ENCODE data around the gene PICK1. TPM values are rescaled to one million over a fixed set of nuclear protein-coding genes. Genes with fewer than 3 reads are reported as not detected.

PICK1 gene
- total and polyA plus RNA-seq, 2 of the 13 experiments (the other 11 are each of a cell fraction or from before 2014, with no cell fraction given), result 19.3 to 25.3 TPM

GRCh38 chr22:38107692-38108515 is 50.7 kb downstream of the PICK1 start (continued):
- TF ChIP-seq ZNF225 (CRISPR knock-in tag; IDR thresholded peaks at IDR 0.05) (no peak), ZNF432 (CRISPR knock-in tag; IDR thresholded peaks at IDR 0.05; ENCODE audit: borderline replicate concordance) (no peak), LBX2 (CRISPR knock-in tag; IDR thresholded peaks at IDR 0.05; ENCODE audit: borderline replicate concordance) (no peak), ARNTL (CRISPR knock-in tag; IDR thresholded peaks at IDR 0.05) (peak; percentile 51; the same call in 1 of the 2 replicates), MLLT10 (CRISPR knock-in tag; IDR thresholded peaks at IDR 0.05) (no peak), MYC (CRISPR knock-in tag; IDR thresholded peaks at IDR 0.05; ENCODE audit: borderline replicate concordance) (peak; percentile 87; the same call in 1 of the 2 replicates), RFXANK (CRISPR knock-in tag; IDR thresholded peaks at IDR 0.05) (no peak), FOXA1 (IDR thresholded peaks at IDR 0.05) (no peak), FOXA1 (CRISPR knock-in tag; IDR thresholded peaks at IDR 0.05) (no peak), ZNF780A (CRISPR knock-in tag; IDR thresholded peaks at IDR 0.05) (no peak), GLI4 (CRISPR knock-in tag; IDR thresholded peaks at IDR 0.05; ENCODE audit: borderline replicate concordance) (no peak), ZNF17 (CRISPR knock-in tag; IDR thresholded peaks at IDR 0.05) (no peak), ZNF282 (IDR thresholded peaks at IDR 0.05; ENCODE audit: partially characterized antibody) (no peak), RFXAP (CRISPR knock-in tag; IDR thresholded peaks at IDR 0.05; ENCODE audit: borderline replicate concordance) (no peak), ZNF510 (CRISPR knock-in tag; IDR thresholded peaks at IDR 0.05; ENCODE audit: low read depth) (no peak), DRAP1 (CRISPR knock-in tag; IDR thresholded peaks at IDR 0.05) (no peak), SAFB2 (CRISPR knock-in tag; IDR thresholded peaks at IDR 0.05; ENCODE audit: borderline replicate concordance, low read depth) (peak; percentile 84; the same call in 1 of the 2 replicates), ZKSCAN5 (CRISPR knock-in tag; IDR thresholded peaks at IDR 0.05) (no peak), ZNF784 (CRISPR knock-in tag; IDR thresholded peaks at IDR 0.05; ENCODE audit: borderline replicate concordance) (no peak), ZNF280D (CRISPR knock-in tag; IDR thresholded peaks at IDR 0.05) (no peak), IKZF5 (CRISPR knock-in tag; IDR thresholded peaks at IDR 0.05) (no peak)

Data from HepG2 (cell line).